GM18499 (cell line): ENCODE results near the gene TMEM164.

Experiments used
- ATAC-seq: cut with Tn5 transposase; IDR thresholded peaks from one replicate; pipeline ENCODE4 v1.9.1; 2021; ENCODE audit warnings: moderate number of reproducible peaks; ENCODE audit not compliant: insufficient read depth, unreplicated experiment

The TMEM164 gene

GRCh38 chrX:110183314-110183713 lies 180.4 kb downstream of the TMEM164 start:
- no peak for ATAC-seq

GRCh38 chrX:110188701-110189558 lies 186.0 kb downstream of the TMEM164 start:
- ATAC-seq = no peak

DNA sequence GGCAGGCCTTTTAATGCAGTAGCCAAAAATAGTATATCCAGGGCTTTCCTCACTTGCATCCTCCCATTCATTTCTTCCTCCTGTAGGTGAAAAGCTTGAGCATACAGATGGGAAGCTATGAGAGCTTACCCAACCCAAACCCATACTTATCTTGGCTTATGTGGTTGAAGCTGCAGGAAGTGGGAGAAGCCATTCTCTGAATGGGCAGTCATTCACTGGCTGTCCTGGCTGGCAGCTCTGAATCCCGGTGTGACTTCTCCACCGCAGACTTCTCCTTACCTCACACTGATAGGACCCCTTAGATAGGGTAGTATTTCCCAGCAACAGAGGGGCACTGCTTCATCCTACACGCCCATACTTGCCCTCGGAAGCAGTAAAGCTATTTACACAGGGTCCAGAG lies 189.6 kb downstream of the TMEM164 start:
- no peak for ATAC-seq

- ATAC-seq = no peak
Observed at GRCh38 chrX:110194977-110195376, 192.1 kb downstream of the TMEM164 start.

GRCh38 chrX:110201799-110202198 lies 198.9 kb downstream of the TMEM164 start:
- no peak for ATAC-seq

DNA sequence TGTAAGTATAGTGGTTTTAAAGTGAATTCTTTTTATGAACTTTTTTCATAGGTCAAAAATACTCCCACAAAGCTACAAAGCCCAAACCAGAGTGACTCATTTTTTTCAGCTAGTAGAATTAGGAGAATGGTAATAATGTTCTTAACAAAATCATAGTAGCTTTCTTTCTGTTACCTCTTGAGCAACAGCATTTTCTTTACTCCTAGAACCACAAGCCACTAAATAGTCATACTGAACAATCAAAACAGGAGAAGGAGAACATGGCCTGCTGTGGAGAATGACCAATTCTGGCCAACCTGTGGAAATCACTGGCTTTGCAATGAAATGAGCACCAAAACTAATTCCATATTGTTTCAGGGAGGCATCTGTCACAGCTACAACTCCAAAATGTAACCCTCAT lies 202.1 kb downstream of the TMEM164 start:
- ATAC-seq = no peak

DNA sequence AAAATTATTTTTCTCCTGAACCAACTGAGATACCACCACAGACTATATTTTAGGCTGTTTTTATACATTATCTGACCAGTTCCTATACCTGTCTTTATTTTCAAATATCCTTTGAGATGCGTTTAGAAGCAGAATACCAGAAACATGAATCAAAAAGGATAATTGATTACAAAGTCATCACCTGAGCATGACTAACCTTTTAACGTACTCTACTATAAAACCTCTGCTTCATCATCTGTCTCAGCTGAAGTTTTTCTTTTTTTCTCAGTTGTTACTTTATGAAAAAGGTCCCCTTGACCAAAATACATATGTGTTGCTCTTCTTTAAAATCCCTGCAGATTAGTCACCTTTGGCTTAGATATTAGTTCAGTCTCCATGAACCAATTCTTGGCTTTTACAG lies 205.2 kb downstream of the TMEM164 start:
- ATAC-seq = no peak

DNA sequence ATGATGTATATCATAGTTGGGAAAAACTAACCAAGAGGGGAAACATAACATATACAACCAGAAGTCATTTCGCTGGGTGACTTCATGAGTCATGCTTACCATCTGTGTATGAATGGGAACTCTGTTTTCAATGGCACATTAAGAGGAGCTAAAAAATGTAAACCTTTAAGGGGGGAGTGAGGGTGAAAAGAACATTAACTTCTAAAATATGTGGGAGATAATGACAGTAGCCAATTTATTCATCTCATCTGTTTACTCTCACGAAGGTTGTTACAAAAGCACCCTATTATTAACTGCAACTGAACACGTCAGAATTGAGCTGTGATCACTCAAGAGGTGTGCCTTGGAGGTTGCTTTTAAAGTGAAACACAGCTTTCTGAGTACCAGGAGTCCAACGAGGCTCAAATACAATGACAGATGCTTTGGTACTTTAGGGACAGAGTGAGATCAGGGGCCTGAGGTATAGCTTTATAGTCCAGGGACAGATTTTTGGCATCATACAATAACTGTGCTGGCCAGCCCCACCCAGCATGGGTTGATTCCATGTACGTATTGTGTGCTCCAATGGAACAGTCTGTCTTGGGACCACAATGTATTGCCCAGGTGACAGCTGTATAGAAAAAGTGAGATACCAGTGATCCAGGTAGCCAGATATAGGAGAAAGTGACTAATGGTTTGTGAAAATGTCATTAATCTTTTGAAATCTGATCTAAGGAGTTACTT lies 207.7 kb downstream of the TMEM164 start:
- no peak for ATAC-seq

DNA sequence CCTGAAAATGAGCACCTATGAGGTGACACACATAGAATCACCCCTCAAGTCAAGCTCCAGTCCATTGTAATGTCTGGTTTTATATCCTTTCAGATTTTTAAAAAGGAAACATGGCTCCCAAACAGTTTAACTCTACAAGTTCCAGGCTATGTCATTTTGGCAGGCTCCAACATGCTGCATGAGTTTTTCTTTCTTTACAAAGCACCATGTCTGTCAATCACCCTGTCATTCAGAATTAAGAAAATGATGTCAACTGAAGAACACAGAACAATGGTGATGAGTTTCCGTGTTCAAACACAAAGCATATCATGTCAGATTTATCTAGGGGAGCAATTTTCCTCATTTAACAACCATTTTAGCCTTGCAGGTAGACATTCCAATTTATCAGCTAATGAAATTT lies 208.4 kb downstream of the TMEM164 start:
- ATAC-seq = no peak

DNA sequence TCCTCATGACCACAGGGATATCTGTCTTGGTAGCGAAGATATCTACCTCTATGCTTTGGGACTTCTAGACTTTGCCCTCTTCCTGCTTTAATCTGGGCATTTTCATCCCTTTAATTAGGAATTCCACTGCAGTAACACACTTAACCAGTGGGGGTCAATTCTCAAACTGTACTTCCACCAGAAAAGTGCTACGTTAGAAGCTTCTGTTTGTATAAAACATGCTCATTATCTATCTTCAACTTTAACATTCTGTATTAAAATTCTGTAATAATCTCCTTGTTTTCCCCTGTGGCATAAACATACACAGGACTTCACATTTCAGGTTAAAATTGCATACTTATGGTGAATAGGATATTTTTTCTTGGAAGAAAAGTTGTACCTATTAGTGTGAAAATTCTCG lies 209.4 kb downstream of the TMEM164 start:
- no peak for ATAC-seq

- no peak for ATAC-seq
Observed at GRCh38 chrX:110213183-110213582, 210.3 kb downstream of the TMEM164 start.

- no peak for ATAC-seq
Observed at GRCh38 chrX:110214684-110215083, 211.8 kb downstream of the TMEM164 start.

GRCh38 chrX:110215411-110215810 lies 212.5 kb downstream of the TMEM164 start:
- ATAC-seq = no peak

DNA sequence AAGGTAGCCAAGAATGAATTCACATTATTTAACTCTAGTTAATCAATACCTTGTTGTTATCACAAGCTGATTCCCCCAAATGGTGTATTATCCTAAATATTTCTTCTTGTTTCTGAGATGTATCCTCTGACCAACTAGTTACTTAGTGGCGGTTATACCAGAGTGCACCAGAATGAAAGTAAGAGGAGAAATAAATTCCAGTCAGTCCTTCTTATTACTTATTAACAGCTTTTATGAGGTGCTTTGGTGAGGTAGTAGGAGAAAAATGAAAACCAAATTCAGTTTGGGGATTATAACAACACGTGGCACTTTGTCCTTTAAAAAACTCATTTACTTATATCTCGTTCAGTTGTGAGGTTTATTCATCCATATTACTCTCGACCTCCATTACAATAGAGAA lies 213.1 kb downstream of the TMEM164 start:
- no peak for ATAC-seq

DNA sequence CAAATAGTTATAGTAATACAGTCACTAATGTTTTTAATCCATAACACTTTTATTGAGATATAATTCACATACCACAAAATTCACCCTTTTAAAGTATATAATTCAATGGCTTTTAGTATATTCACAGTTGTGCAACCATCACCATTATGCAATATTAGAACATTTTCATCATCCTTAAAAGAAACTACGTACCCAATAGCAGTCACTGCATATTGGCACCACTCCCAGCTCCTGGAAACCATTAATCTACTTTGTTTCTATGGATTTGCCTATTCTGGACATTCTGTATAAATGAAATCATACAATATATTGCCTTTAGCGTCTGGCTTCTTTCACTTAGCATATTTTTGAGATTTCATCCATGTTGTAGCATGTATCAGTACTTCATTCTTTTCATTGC lies 215.7 kb downstream of the TMEM164 start:
- no peak for ATAC-seq

DNA sequence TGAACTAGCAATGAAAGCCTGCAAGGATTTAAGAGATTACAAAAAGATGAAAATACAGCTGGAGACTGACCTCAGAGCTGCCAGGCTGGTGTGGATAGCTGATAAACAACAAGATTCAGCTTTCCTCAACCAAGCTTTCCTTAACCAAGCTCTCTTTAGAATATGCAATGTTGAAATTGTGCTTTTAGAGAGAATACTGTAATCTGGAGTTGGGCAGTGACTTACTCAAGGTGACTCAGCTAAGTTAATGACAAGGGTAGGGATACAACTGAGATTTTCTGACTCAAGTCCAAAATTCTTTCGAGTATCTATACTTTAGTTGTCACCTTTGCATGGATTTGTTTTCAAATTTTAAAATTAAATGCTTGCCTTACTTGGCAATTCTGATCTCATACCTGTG lies 217.0 kb downstream of the TMEM164 start:
- ATAC-seq = no peak

DNA sequence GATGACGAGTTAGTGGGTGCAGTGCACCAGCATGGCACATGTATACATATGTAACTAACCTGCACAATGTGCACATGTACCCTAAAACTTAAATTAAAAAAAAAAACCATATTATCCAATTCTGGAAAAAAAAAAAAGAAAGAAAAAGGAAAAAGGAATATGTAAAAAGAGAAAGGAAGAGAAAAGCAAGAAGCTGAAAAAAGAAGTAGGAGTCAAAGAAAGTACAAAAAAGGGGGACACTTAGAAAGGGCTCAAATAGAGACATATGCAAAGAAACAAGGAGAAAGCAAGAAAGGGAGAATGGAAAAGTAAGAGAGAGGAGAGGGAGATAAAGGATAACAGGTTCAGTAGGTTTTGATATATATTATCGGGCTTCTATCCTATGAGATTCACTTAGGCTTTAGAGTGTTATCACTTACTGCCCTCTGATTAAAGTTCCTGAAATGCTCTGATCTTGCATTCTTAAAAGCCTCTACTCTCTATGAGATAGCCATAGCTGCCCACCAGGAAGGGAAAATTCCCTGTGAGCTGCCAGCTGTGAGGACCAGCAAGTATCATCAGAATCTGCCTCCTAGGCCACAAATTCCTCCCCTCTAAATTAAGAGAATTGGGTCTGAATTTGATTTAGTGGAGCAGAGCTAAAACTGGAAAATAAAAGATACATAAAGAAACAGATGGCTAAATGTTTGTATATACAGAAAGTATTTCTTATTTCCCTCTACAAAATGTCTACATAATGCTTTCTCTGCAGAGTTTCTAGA lies 219.8 kb downstream of the TMEM164 start:
- ATAC-seq = no peak

DNA sequence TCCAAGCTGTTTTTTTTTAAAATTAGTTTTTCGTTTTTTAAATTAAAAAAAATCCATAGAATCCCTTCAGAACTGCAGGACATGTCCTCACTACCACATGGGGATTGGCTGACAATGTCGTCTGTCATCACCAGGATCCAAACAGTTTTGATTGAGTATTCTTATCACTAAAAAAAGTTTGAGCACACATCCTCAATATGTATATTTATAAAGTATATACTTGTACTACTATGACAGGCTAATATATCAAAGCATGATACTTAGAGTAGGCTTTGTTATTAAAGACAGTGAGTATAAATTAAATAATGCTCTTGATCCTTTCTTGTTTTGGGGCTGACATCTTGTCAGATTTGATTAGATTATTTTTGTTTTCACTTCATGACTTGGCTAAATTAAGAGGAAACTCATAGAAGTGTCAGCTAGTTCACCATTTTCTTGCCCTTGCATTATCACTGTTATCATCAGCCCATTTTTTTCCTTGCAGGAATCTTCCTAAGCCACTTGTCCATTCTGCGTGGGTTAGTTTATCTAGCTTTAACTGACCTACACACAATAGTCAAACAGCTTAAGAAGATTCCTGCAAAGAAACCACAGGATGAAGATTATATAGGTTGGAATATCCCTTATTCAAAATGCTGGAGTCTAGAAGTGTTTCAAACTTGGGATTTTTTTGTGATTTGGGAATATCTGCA lies 222.2 kb downstream of the TMEM164 start:
- no peak for ATAC-seq

DNA sequence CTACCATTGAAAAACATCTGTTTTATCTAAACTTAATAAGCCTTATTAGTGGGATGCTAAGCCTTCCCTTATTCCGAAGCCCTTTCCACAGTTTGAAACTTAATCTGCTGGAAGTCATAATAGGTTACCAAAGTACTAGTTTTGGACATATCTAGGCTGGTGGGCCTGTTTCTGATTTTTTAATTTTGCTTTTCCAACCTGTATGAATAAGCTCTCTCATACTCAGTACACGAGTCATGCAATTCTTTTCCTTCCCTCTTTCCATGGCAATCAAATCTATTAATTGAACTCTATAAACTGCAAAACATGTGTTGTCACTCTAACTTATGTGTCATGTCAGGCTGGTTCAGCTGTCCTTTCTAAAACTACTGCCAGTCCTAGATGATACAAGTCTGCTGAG lies 224.0 kb downstream of the TMEM164 start:
- ATAC-seq = no peak
